ENCODE data around the gene ABCB8.
A peak's percentile ranks its signal among the peaks of the same experiment; 100 is the strongest.

GRCh38 chr7:151060416-151061212 lies 32.4 kb downstream of the ABCB8 start:
- TF ChIP-seq POLR2A (IDR thresholded peaks at IDR 0.05; ENCODE audit: low read length) (peak; percentile 46), GATA1 (IDR thresholded peaks at IDR 0.05; ENCODE audit: low read depth, low read length) (no peak)
